Hematopoietic multipotent progenitor cell (in vitro differentiated cells): ENCODE measurements around the gene MEIS2. TPM values are rescaled to one million over a fixed set of nuclear protein-coding genes. Genes with fewer than 3 reads are reported as not detected.

Experiments used
- DNase-seq, 3 donors: peaks; one replicate each; pipeline ENCODE4 v3.0.0-alpha.2; 2011 to 2015; ENCODE audit warnings: low read depth in 2 of 3, low spot score in 2 of 3
- total RNA-seq: library from RNA; depleted of rRNA; stranded (reverse); fragments of >200 nt; gene quantifications from one replicate; pipeline ENCODE4 v1.2.3, GENCODE V29; 2012

The MEIS2 gene
- total RNA-seq, 1 donor, result 0.54 TPM

DNA sequence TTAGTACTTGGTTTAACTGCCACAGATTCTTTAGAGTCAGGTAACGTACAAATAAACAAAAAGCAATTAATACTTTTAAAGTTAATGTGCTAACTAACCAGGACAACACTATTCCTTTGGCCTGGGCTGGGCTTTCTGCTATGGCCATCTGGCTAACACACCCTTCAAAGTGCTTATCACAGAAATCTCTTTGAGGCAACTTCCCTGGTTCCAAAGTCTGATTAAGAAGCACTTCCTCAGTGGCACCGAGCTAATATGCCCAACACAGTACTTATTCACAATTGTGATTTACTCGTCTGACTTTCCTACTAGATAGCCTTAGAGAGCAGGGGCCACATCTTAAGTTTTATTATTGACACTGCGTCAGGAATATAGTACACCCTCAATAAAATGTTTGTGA lies 191.4 kb downstream of the MEIS2 start:
- no peak for DNase-seq

DNA sequence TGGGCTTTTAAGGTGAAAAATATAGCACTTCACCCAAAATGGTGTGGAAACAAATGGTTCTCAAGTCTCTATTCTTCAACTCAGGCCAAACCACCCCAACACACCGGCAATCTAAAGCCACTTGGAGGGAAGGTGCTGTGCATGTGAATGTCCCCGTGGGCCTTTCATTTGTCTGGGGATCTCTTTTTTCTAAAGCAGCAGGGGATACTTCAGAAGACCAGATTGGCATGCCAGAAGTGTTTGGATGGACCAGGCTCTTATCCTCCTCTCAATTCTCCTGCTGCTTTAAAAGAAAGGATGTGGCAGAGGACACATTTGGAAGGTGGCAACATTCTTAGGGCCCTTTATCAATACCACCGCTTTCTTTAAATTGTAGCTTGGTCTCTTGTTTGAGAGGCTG lies 193.1 kb downstream of the MEIS2 start:
- DNase-seq, result no peak

DNA sequence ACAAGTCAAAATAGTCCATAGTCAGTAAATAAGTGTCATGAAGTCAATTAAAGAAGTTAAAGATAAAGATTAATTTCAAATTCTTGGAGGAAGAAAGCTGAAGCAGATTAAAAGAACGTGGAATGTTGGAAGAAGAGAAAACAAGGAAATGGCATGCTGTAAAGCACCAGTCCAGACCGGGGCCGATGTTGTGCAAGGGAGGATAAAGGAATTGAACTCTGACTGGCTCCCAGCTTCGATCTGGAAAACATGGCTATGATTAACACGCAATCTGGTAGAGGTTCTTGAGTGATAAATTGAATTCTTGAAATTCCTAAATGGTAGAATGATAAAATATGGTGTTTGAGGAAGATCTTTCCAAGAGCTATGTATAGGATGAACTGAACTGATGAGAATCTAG lies 194.4 kb downstream of the MEIS2 start:
- DNase-seq, result no peak

DNA sequence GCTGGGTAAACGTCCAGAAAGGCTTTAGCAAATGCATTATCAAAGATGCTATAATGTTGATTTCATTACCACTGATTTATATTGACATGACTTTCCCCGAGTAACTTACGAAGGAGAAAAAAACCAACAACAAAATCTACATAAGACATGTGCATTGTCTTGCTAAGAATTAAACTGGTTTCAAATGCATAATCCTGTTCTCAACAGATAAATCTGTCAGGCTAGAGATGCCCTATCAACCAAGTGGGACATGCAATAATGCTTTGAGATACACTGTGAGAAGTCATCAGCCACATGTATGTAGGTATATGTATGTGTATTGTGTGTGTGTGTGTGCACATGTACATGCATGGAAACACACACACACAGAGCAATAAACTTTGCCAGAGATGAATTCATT lies 195.6 kb downstream of the MEIS2 start:
- no peak for DNase-seq

DNA sequence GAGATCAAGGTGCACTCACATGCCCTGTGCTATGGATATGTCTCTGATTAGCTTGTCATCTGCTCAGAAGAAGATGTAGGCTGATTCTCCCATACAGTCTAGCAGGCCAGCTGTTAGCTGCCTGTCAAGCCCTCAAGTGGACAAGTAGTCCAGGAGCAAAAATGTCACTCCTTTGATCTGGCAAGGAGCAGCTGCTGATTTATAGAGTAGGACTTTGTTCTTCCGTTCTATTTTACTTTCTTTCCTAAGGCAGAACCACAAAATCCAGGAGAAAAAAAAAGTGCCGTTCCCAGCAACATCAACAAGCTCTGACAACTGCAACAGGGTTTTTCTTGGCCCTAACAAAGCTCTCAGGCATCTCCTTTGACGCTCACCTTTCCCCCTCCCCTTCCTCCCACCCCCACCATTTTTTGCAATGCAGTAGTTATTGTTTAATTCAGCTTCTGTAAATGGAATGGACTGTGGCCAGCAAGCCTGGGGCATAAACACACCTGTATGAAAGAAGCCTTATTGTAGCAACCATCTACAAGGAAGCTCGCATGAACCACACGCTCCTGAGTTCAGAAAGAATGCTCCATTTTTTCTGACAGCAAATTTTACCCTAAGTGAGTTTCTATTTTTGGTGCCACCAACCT lies 196.3 kb downstream of the MEIS2 start:
- DNase-seq, result no peak

DNA sequence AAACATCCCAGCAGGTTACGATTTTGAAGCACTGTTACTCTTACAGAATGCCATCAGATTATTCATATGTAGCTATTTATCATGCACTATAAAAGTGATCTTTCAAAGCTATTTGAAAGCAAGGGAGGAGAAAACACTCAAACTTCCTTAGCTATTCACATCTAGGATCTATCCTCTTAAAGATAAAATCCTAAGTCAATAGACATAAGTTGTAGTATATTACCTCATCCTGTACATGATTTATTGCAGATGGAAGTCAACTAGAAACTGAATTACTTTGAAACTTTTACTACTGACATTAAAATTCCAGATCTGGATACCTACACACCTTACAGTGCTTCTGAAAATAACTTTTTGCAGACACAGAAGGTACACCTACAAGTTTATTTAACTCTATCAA lies 197.2 kb downstream of the MEIS2 start:
- DNase-seq, result no peak

DNA sequence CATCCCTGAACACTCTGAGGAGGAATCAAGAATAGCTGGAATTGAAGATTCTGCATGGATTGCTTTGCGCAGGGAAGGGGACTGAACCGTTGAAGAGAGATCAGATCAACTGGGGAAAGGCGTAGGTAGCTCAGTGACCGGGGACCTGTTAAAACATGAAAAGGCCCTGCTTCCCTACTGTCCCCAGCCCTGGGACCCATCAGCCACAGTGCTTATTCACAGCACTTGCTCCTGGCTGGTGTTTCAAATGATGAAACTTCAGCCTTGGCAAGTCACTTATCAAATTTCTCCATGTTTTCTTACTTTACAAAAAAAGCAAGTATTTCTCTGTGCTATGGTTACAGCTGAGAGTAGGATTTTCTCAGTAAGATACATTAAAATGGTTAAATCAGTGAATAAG lies 199.3 kb downstream of the MEIS2 start:
- no peak for DNase-seq

DNA sequence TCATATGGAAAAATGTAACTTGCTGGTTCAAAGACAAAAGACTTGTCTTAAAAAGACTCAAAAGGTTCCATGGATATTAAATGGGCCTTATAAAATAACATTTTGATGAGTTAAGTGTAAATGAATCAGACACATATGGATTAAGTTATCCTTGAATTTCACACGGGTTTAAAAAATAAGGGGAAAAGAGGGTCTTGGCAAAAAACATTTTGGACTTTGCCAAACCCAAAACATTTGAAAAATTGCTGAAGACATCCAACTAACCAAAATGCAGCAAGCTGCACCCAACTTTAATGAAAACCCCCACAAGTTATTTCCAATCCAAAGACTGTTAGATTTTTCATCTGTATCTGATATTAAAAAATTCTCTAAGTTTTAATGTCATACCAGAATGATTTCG lies 200.7 kb downstream of the MEIS2 start:
- no peak for DNase-seq

DNA sequence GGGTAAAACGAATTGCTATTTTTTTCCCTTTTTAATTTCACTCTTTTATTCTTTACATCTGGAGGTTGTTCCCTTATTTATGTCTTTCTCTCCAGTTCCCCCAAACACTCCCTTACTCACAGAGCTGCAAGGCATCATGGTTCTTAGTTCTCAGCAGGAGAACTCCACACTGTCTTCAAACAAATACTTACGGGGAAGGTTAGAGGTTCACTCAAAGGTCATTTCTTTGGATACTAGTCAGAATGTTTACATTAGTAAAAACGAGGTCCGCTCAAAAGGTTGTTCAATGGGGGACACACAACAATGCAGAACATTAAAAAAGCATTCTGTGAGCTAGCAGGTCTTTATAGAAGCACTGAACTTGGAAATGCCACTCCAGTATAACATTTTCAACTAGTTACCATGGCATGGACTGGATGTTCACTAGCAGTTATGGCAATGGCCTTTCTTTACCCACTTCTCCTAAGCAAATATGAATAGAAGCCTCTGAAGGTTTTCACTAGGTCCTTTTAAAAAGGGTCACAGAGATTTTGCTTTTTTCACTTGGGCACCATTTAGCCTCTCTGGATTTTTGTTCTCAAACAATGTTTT lies 201.7 kb downstream of the MEIS2 start:
- no peak for DNase-seq

DNA sequence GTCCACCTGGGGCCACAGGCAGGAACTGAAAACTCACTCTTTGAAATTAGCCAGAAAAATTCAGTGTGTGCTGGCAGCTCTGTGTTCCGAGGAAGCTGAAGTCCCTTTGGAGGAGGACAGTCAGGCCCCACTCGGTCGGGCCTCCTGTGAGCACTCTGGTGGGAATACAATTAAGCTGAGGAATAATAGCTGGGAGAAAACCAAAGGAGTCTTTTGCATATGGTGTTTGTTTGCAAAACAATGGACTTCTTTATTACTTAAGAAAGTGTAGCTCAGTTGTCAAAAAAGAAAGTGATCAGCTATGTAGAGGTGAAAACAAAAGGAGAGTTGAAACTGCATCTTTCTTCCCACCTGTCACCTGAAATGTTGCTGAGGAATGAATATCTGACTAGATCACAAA lies 202.5 kb downstream of the MEIS2 start:
- DNase-seq, result no peak

DNA sequence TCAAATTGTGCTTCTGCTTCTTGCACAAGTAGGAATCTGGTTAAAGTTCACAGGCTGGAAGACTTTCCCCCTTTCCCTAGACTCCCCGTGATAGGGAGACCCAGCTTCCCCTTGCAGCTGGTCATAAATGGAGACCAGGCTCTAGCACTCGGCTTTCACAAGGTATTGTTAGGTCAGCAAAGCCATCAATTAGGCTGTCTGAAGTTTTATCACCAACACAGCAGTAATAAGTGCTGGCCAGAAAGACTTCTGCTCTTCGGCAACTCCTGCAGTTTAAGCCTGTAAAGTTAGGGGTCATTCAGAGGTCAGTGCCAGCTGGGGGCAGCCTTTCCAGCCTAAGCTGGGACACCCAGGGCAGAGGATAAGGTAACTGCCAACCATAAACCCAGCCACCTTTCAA lies 203.4 kb downstream of the MEIS2 start:
- no peak for DNase-seq

DNA sequence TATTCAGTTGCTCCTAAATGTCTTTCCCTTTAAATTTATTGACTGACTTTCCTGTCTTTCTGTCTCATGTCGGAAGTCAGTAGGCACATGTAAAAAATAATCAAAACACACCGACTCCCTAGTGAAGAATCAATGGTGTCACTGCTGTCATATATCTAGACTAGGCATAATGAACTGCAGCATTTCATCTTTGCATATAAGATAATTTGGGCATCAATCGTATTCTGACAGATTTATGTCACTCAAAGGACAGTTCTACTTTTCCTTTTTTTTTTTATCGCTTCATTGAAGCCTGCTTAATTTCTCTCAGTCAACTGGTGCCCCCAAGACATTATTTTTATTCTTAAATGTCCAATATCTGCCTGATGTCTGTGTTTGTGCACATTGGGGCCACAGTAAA lies 206.3 kb downstream of the MEIS2 start:
- no peak for DNase-seq

DNA sequence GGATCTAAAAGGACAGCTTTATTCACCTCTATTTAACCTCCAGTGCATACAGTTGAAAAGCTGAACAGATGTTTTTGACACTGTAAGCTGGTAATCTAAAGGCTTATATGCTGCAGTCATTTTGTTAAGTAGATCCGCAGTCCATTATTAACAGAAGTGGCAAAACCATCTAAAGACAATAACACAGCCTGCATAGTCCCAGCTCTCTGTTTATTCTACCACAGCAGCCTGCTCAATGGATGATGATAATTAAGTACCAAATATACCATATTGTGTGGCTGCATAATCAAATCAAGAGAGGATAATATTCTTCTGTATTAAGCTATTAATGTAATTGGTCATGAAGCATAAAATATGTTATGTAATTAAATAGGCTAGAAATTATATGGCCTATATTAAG lies 207.1 kb downstream of the MEIS2 start:
- DNase-seq, result no peak

DNA sequence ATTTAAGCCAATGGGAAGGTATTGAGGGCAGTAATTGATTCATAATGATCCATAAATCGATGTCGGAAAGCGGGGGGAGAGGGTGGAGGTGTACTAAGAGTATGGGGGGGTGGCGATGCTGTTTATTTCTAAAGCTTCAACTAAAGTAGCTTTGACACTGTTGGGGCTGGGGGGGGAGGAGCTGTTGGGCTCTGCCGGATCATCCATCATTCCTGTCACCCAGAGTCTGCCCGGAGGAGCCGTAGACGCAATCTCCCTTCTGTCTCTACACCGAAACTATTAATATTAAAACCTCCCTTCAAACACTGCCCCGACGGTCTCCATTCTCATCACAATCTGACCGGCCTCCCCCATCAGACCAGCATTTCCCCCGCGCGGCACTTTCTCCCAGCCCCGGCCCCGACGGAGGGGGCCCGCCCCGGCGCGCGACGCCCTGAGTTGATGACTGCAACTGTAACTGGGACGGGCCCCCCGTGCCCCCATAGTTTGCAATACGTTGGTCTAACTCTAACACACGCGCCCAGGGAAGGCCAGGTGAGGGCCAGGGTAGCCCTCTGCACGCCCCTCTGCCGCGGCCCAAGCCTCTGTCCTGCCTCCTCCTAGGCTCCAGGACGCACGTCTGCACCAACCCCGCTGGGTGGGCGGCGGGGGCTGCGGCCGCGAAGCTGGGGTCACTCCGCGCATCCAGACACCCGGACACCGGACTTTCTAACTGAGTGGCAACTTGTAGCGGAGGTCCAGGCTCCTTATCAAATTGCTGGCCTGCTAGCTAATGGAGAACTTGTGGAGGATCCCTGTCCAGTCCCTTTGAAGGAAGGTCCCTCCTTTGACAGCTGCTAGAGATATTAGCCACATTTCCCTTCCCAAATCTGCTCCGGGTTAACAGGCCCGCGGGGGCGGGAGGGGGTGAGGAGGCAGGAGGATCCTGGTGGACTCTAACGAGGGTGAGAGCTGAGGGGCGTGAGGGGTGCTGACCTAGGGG lies 212.0 kb downstream of the MEIS2 start:
- DNase-seq, result no peak

DNA sequence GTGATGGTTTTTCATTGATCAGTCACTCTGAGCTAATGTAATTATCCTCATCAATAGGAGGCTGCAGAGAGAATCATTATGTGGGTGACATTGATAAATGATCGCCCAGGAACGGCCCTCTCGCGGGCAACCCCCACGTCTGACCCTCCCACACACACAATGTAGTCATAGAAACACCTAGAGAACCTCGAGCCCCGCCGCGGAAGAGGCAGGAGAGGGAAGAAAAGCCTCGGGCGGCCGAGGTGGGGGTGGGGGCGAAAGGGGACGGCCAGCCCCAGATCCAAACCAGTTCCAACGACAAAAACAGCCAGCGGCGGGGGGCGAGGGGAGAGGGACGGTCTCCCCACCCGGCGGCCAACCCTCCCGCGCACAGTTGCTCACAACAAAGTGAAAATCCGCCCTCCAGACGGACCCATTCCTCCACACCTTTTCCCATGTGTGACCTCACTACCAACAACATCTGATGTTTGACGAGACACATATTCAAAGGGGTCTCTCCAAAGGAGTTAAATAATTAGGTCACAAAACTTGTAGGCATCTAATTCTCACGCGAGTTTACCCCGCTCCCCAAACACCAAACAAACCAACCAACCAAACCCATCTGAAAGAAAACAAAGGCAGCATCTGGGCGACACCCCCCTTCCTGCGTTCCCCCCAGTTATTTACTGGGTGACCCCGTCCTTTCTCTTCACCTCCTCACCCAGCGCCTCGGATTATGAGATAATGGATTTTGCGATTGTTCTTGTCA lies 213.0 kb downstream of the MEIS2 start:
- peak in 1 of 3 donors; percentile 16 for DNase-seq

DNA sequence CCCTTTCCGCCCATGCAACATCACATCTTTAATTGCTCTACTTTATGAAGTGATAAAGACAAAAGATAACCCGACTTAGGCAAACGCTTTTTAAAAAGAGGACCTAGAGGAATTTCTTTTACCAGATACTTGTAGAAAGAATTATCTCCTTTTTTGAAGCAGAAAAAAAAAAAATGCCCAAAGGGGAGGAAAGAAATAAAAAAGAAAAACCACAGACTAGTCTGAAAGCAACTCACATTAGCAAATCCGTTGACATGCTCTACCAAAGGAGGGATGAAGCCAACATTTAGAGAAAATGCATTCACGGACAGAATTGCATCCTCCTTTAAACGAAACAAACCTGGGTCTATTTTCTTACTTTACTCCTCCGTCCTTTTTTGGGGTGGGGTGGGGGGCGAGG lies 213.6 kb downstream of the MEIS2 start:
- peak in 1 of 3 donors; percentile 23 for DNase-seq

DNA sequence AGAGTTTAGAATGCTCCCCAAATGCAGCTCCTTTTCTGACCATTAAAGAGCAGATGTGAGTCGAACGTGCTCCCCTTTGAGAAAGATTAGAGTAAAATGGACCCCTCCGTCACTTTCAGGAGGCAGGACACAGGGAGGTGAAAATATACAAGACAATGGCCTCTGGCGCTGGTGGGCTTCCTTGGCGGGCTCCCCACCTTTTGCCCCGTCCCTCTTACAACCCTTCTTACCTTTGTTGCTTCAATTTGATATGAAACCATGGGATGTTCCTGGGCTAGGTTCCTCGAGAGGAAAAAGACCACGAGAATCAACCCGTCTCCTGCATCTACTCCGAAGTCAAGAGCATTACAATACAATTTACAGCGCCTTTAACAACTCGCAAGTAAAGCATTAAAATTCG lies 214.2 kb downstream of the MEIS2 start:
- no peak for DNase-seq

DNA sequence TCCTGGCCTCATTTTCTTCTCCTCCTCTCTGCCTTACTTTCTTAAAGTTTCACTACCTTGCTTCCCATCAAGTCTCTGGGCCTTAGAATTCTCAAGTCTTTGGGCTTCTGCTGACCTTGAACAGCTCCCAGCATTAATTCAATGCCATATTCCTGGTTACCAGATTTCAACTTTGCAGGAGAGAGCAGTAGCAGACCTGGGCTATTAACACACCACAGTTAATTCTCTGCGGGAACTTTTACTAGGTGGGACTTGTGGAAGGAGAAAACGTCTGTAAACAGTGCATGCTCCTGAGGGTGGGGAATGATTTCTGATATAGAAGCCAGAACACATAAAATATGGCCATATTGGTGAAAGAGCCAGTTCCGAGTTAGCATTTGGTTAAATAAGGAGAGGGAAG lies 214.6 kb downstream of the MEIS2 start:
- no peak for DNase-seq

DNA sequence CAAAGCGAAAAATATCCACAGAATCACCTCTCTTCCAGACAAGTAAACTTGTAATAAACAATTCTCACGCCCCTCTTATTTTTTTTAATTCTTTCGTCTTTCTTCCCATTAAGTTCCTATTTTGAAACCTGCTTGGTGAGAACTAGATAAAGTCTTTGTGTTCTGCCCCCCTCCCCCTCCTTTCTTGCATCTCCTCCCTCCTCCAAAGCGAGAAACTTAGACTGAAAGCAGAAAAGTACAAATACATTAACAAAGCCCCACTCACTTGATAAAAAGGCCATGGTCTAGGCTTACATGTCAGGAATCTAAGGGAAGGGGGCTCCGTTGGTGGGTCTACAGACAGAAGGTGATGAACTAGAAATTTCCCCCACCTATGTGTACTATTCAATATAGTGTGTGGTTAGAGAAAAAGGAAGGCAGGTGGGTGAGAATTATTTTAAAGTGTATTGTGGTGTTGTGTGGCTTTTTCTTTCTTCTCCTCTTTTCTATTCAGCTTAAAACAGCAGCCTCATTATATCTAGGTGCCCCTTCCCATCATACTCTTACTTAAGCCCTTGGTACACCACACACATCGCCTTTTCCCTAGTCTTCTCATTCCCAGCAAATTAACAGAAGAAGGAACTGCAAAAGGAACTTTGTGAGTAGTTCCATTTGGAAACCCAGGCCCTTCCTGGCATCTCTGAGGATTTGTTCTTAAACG lies 215.3 kb downstream of the MEIS2 start:
- no peak for DNase-seq

DNA sequence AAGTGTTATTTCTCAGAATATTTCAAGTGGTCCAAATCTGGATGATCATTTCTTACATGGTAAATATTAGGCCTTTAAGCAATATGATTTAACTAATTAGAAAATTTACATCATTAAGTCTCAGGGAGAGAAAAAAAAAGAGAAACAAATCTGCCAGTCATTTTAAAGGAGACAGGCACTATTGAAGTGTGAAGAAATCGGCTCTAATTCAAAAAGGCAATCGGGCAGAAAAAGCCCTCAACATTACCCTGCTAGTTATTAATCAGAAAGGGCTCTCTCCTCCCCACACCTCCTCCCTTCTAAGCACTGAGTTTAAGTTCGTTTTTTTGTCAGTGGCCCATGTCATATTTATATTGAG lies 215.9 kb downstream of the MEIS2 start:
- DNase-seq, result no peak
